GM23338 (cell line): ENCODE data around the gene RPTOR. TPM values are rescaled to one million over a fixed set of nuclear protein-coding genes. Genes with fewer than 3 reads are reported as not detected.
A peak's percentile ranks its signal among the peaks of the same experiment; 100 is the strongest.

Experiments used
- ATAC-seq: fragments of 200-7000 bp; cut with Tn5 transposase; 3 replicates; pipeline ENCODE4 v1.9.1; 2020
- DNase-seq: peaks from one replicate; pipeline ENCODE4 v3.0.0-alpha.2; 2015; ENCODE audit warnings: low spot score
- H2AFZ ChIP-seq: fragments of 200-600 bp; sonication (generic); 2 replicates; pipeline ENCODE4 v1.8.0; 2016; ENCODE audit warnings: antibody characterized with exemption, mild to moderate bottlenecking, moderate library complexity
- H3F3A ChIP-seq: fragments of 200-600 bp; sonication (generic); replicated peaks from 2 replicates; pipeline ENCODE4 v1.8.0; 2017; ENCODE audit warnings: antibody characterized with exemption, mixed run types, low read depth
- H3K27ac ChIP-seq: fragments of 200-600 bp; sonication (generic); 2 replicates; pipeline ENCODE4 v1.6.1; 2016; ENCODE audit warnings: low read depth
- H3K27me3 ChIP-seq: fragments of 200-600 bp; sonication (generic); 2 replicates; pipeline ENCODE4 v1.8.0; 2016; ENCODE audit warnings: mild to moderate bottlenecking, mixed run types, moderate library complexity; ENCODE audit not compliant: insufficient read depth
- H3K36me3 ChIP-seq: fragments of 200-600 bp; sonication (generic); 2 replicates; pipeline ENCODE4 v1.8.0; 2016; ENCODE audit warnings: mild to moderate bottlenecking; ENCODE audit not compliant: insufficient read depth
- H3K4me1 ChIP-seq: fragments of 200-600 bp; sonication (generic); 2 replicates; pipeline ENCODE4 v1.8.0; 2016; ENCODE audit warnings: mild to moderate bottlenecking, moderate library complexity; ENCODE audit not compliant: insufficient read depth
- H3K4me2 ChIP-seq: fragments of 200-600 bp; sonication (generic); 2 replicates; pipeline ENCODE4 v1.7.1; 2017; ENCODE audit warnings: mixed run types
- H3K4me3 ChIP-seq: fragments of 200-600 bp; sonication (generic); 2 replicates; pipeline ENCODE4 v1.6.1; 2016; ENCODE audit warnings: mixed run types
- H3K79me2 ChIP-seq: fragments of 200-600 bp; sonication (generic); replicated peaks from 2 replicates; pipeline ENCODE4 v1.8.0; 2017; ENCODE audit warnings: mild to moderate bottlenecking; ENCODE audit not compliant: insufficient read depth
- H3K9me2 ChIP-seq: fragments of 200-600 bp; sonication (generic); 2 replicates; pipeline ENCODE4 v1.8.0; 2017; ENCODE audit not compliant: insufficient read depth
- H4K20me1 ChIP-seq: fragments of 200-600 bp; sonication (generic); replicated peaks from 2 replicates; pipeline ENCODE4 v1.8.0; 2017; ENCODE audit warnings: mild to moderate bottlenecking; ENCODE audit not compliant: insufficient read depth
- H3K27ac Mint-ChIP-seq: 2 replicates; pipeline ENCODE4 v1.8.0; 2020; ENCODE audit warnings: inconsistent platforms, mild to moderate bottlenecking, moderate library complexity, mixed read lengths
- H3K27me3 Mint-ChIP-seq: 3 replicates; pipeline ENCODE4 v1.8.0; 2022; ENCODE audit warnings: low read depth, mild to moderate bottlenecking, moderate library complexity, mixed read lengths, inconsistent platforms; ENCODE audit not compliant: insufficient read depth, poor library complexity
- H3K36me3 Mint-ChIP-seq: 3 replicates; pipeline ENCODE4 v1.8.0; 2021; ENCODE audit warnings: low read depth, mild to moderate bottlenecking, inconsistent platforms, moderate library complexity, mixed read lengths
- H3K4me1 Mint-ChIP-seq: 3 replicates; pipeline ENCODE4 v1.8.0; 2020; ENCODE audit warnings: mild to moderate bottlenecking, inconsistent platforms, mixed read lengths
- H3K4me3 Mint-ChIP-seq: 3 replicates; pipeline ENCODE4 v1.8.0; 2021; ENCODE audit warnings: moderate library complexity, mild to moderate bottlenecking, inconsistent platforms, mixed read lengths
- H3K9me3 Mint-ChIP-seq: 3 replicates; pipeline ENCODE4 v1.8.0; 2020; ENCODE audit warnings: moderate library complexity, mild to moderate bottlenecking, inconsistent platforms, mixed read lengths
- CREB1 ChIP-seq: fragments of 250-450 bp; sonication (Bioruptor Pico); IDR thresholded peaks from 2 replicates; pipeline ENCODE4 v1.5.0; 2020; ENCODE audit warnings: low read depth, mild to moderate bottlenecking, moderate library complexity
- CTCF ChIP-seq, 2 experiments: fragments of 200-600 bp in 1 of 2; sonication (generic) in 1 of 2; conservative IDR thresholded peaks; 2 replicates each; pipeline versions ENCODE4 v1.5.1 to v1.6.1; 2016 to 2017; ENCODE audit warnings: antibody characterized with exemption in 2 of 2, low read depth in 2 of 2, mild to moderate bottlenecking in 2 of 2, moderate library complexity in 1 of 2
- EZH2 ChIP-seq: fragments of 200-600 bp; sonication (generic); IDR thresholded peaks from one replicate; pipeline ENCODE4 v1.8.0; 2017; ENCODE audit warnings: antibody characterized with exemption, mild to moderate bottlenecking, low read depth; ENCODE audit not compliant: unreplicated experiment
- EZH2phosphoT487 ChIP-seq: fragments of 200-600 bp; sonication (generic); IDR thresholded peaks from one replicate; pipeline ENCODE4 v1.8.1; 2018; ENCODE audit warnings: antibody characterized with exemption; ENCODE audit not compliant: unreplicated experiment
- JUNB ChIP-seq: IDR thresholded peaks from one replicate; pipeline ENCODE4 v1.6.1; 2016; ENCODE audit warnings: antibody characterized with exemption; ENCODE audit not compliant: unreplicated experiment
- NANOG ChIP-seq: IDR thresholded peaks from 2 replicates; pipeline ENCODE4 v1.6.1; 2016; ENCODE audit warnings: antibody characterized with exemption, borderline replicate concordance
- POLR2AphosphoS5 ChIP-seq: IDR thresholded peaks from 2 replicates; pipeline ENCODE4 v1.6.1; 2016; ENCODE audit warnings: antibody characterized with exemption, low read depth
- REST ChIP-seq: IDR thresholded peaks from one replicate; pipeline ENCODE4 v1.6.1; 2018; ENCODE audit warnings: antibody characterized with exemption; ENCODE audit not compliant: unreplicated experiment
- STAT1 ChIP-seq: IDR thresholded peaks from one replicate; pipeline ENCODE4 v1.6.1; 2016; ENCODE audit warnings: antibody characterized with exemption; ENCODE audit not compliant: unreplicated experiment
- ZNF114 ChIP-seq: fragments of 250-450 bp; sonication (Bioruptor Pico); IDR thresholded peaks from 2 replicates; pipeline ENCODE4 v1.5.0; 2020; ENCODE audit warnings: mild to moderate bottlenecking, moderate library complexity
- ZNF331 ChIP-seq: fragments of 250-450 bp; sonication (Bioruptor Pico); IDR thresholded peaks from 2 replicates; pipeline ENCODE4 v1.5.0; 2020; ENCODE audit warnings: low read depth, mild to moderate bottlenecking, moderate library complexity
- ZNF462 ChIP-seq: fragments of 250-450 bp; sonication (Bioruptor Pico); IDR thresholded peaks from 2 replicates; pipeline ENCODE4 v1.5.0; 2020; ENCODE audit warnings: mild to moderate bottlenecking, moderate library complexity
- polyA plus RNA-seq: library from polyadenylated mRNA; unstranded; fragments of >200 nt; fragmentation: Nextera tagmentation; extraction: Ambion mirVana; gene quantifications from 2 replicates; pipeline ENCODE4 v1.2.1, GENCODE V29; 2016
- total RNA-seq: library from RNA; depleted of rRNA; stranded (reverse); fragments of >200 nt; shearing (Covaris generic); gene quantifications from 2 replicates; pipeline ENCODE4 v1.2.3, GENCODE V29; 2014
- TF ChIP-seq, protein P1 (sequence below): IDR thresholded peaks from 2 replicates; pipeline ENCODE4 v1.6.1; 2016; ENCODE audit warnings: antibody characterized with exemption

The RPTOR gene
- total and polyA plus RNA-seq, 2 experiments from 2014 or later = 9.5 to 38.0 TPM

GRCh38 chr17:80649200-80649644 is 104.6 kb downstream of the RPTOR start:
- ATAC-seq (no peak), DNase-seq (no peak)
- Histone ChIP-seq H3F3A (no peaks in the 10 kb centered on the region), H2AFZ (no peak overlapping the region), H3K36me3 (no peaks in the 10 kb centered on the region; the same call in 1 of the 2 replicates), H3K4me2 (no peak overlapping the region), H4K20me1 (peaks cover 34% of the 10 kb centered on the region), H3K9me2 (no peaks in the 10 kb centered on the region), H3K27ac (0 out of 2 replicates have a peak overlapping the region, but pooled peaks have one; percentile 64), H3K4me1 (peaks cover 20% of the 10 kb centered on the region; the same call in 1 of the 2 replicates), H3K4me3 (no peak overlapping the region), H3K27me3 (no peaks in the 10 kb centered on the region), H3K79me2 (peaks cover 83% of the 10 kb centered on the region)
- Mint-ChIP-seq H3K36me3 (no peaks in the 10 kb centered on the region), H3K27ac (no peak overlapping the region), H3K4me1 (peaks cover 44% of the 10 kb centered on the region), H3K9me3 (no peaks in the 10 kb centered on the region), H3K4me3 (no peak overlapping the region), H3K27me3 (no peaks in the 10 kb centered on the region)
- TF ChIP-seq REST = no peak
- no peak for TF ChIP-seq STAT1
- TF ChIP-seq ZNF114 (CRISPR knock-in tag) = no peak
- TF ChIP-seq ZNF331 (CRISPR knock-in tag) = no peak
- TF ChIP-seq JUNB = no peak
- no peak for TF ChIP-seq ZNF462 (CRISPR knock-in tag)
- no peak for TF ChIP-seq CREB1
- TF ChIP-seq, protein P1, sequence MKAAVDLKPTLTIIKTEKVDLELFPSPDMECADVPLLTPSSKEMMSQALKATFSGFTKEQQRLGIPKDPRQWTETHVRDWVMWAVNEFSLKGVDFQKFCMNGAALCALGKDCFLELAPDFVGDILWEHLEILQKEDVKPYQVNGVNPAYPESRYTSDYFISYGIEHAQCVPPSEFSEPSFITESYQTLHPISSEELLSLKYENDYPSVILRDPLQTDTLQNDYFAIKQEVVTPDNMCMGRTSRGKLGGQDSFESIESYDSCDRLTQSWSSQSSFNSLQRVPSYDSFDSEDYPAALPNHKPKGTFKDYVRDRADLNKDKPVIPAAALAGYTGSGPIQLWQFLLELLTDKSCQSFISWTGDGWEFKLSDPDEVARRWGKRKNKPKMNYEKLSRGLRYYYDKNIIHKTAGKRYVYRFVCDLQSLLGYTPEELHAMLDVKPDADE = no peak
- TF ChIP-seq NANOG = no peak
- no peak for TF ChIP-seq POLR2AphosphoS5
- no peak for TF ChIP-seq CTCF (conservative IDR thresholded peaks at IDR 0.05; ENCODE audit: low read depth in 2 of 2)
- no peak for TF ChIP-seq EZH2
- no peak for TF ChIP-seq EZH2phosphoT487
